Measurements from ENCODE around the gene FAM117A. TPM values are rescaled to one million over a fixed set of nuclear protein-coding genes. Genes with fewer than 3 reads are reported as not detected.

Gene FAM117A
- total and polyA plus RNA-seq, 2 of the 8 experiments (the other 6 are each of a cell fraction or from before 2014, with no cell fraction given): 28.4 to 45.7 TPM

GRCh38 chr17:49755663-49756283 lies 8.2 kb downstream of the FAM117A start:
- FAIRE-seq: no peak
- Histone ChIP-seq H3K36me3 (ENCODE audit: control insufficient read depth in 2 of 4, insufficient read depth in 4 of 4, low read length in 3 of 4) (0 out of 8 replicates have a peak, but pooled peaks cover 0 to 2% (median 0%) of the 10 kb centered on the region in 4 experiments), H3K9me3 (ENCODE audit: insufficient read depth in 2 of 2, low read depth in 1 of 2, low read length in 1 of 2) (no peaks in the 10 kb centered on the region), H3K4ac (replicated peaks; ENCODE audit: insufficient read length, low read depth, low read length) (no peak overlapping the region), H2AK5ac (ENCODE audit: low read depth, low read length) (no peak overlapping the region), H3K79me1 (ENCODE audit: low read depth, low read length) (no peaks in the 10 kb centered on the region; the same call in none of the 2 replicates), H2BK120ac (replicated peaks; ENCODE audit: low read depth, low read length) (no peak overlapping the region), H3K56ac (replicated peaks; ENCODE audit: insufficient read length, low read depth, low read length) (no peak overlapping the region), H3K27ac (ENCODE audit: low read depth, low read length) (no peak overlapping the region), H3K23me2 (ENCODE audit: low read depth, low read length) (no peaks in the 10 kb centered on the region), H3K4me3 (ENCODE audit: extremely low read depth in 1 of 4, insufficient read depth in 2 of 4, low read depth in 3 of 4, low read length in 4 of 4) (no peak overlapping the region), H3K4me1 (replicated peaks in 1 of 4; ENCODE audit: control insufficient read depth in 3 of 4, insufficient read depth in 4 of 4, low read length in 3 of 4) (peaks cover 0 to 4% (median 0%) of the 10 kb centered on the region in 4 experiments; a peak in 4 of 7 replicates), H4K91ac (replicated peaks; ENCODE audit: insufficient read length, low read length) (no peak overlapping the region), H3K9ac (replicated peaks in 1 of 4; ENCODE audit: extremely low read depth in 1 of 4, low read depth in 3 of 4, low read length in 3 of 4) (no peak overlapping the region), H3K79me2 (ENCODE audit: control insufficient read depth in 1 of 2, insufficient read depth in 2 of 2, low read length in 2 of 2) (peaks cover 6 to 73% of the 10 kb centered on the region in 2 experiments; a peak in 3 of 4 replicates), H2BK20ac (ENCODE audit: low read length) (no peak overlapping the region), H3K18ac (ENCODE audit: extremely low read depth, low read length) (no peak overlapping the region), H3K27me3 (replicated peaks in 1 of 4; ENCODE audit: control insufficient read depth in 3 of 4, extremely low read depth in 1 of 4, insufficient read depth in 3 of 4, low read length in 3 of 4) (no peaks in the 10 kb centered on the region), H2BK5ac (ENCODE audit: low read depth, low read length) (no peak overlapping the region), H4K8ac (ENCODE audit: extremely low read depth, insufficient read depth, low read length) (no peak overlapping the region), H4K20me1 (replicated peaks in 1 of 2; ENCODE audit: control insufficient read depth in 1 of 2, insufficient read depth in 2 of 2, low read length in 2 of 2) (peaks cover 0 to 10% of the 10 kb centered on the region in 2 experiments), H2BK12ac (ENCODE audit: low read depth, low read length) (no peak overlapping the region), H3K14ac (ENCODE audit: insufficient read length) (no peak overlapping the region), H2AFZ (ENCODE audit: low read length) (no peak overlapping the region), H2BK15ac (ENCODE audit: low read length) (no peak overlapping the region), H3K23ac (ENCODE audit: insufficient read length) (no peak overlapping the region), H3K4me2 (ENCODE audit: insufficient read depth in 1 of 2, low read depth in 2 of 2, low read length in 2 of 2) (no peak overlapping the region; a peak in 1 of 4 replicates), H4K5ac (ENCODE audit: insufficient read length, low read depth, low read length) (no peak overlapping the region)
- WGBS, 2 experiments (ENCODE audit: extremely low coverage in 1 of 2, insufficient coverage in 1 of 2, insufficient read length in 1 of 2, insufficient replicate concordance in 2 of 2, low coverage in 1 of 2, low lambda C conversion rate in 2 of 2, missing lambda C conversion rate in 1 of 2): 89% methylated on average over 4 of the region's 4 CpGs; no CpG with 5 or more reads in 1 of the 2 experiments
- ChIA-PET CTCF (ENCODE audit: partially characterized antibody) (interaction anchor here (1.0 to 1.1 kb wide), 2 partner anchors 8 to 17 kb away, joined by 3 read pairs; no protein-coding TSS in a partner anchor), POLR2A (ENCODE audit: partially characterized antibody) (interaction anchor here (1.3 to 6.9 kb wide), 4 partner anchors 7 to 46 kb away, joined by 4 to 56 read pairs (median 8); partner anchors contain the start of genes FAM117A and KAT7)
- no peak for DNase-seq (ENCODE audit: low read depth in 1 of 2, low spot score in 2 of 2)
- TF ChIP-seq ATF3 (IDR thresholded peaks at IDR 0.05; ENCODE audit: insufficient read depth, low read depth, low read length): no peak

Measured in H1 (cell line).